GM18951 (cell line): ENCODE results near the gene SLC22A17.

Experiments used
- POLR2A ChIP-seq: IDR thresholded peaks from 4 replicates; pipeline ENCODE4 v1.6.1; 2011; ENCODE audit warnings: mild to moderate bottlenecking; ENCODE audit not compliant: insufficient read length, insufficient read depth; ENCODE audit errors: extremely low read depth
- in situ Hi-C: fragments of 300-500 bp; cut with MboI; formaldehyde crosslinking; loops from one replicate; pipeline ENCODE4 v1.12.0; 2022; ENCODE audit warnings: low sequenced_read_pairs, mixed read lengths, inconsistent platforms; ENCODE audit not compliant: unreplicated experiment

SLC22A17 gene

GRCh38 chr14:23299211-23299957, 53.3 kb downstream of the SLC22A17 start:
- TF ChIP-seq POLR2A: no peak
- in situ Hi-C loops: no loop called here

DNA sequence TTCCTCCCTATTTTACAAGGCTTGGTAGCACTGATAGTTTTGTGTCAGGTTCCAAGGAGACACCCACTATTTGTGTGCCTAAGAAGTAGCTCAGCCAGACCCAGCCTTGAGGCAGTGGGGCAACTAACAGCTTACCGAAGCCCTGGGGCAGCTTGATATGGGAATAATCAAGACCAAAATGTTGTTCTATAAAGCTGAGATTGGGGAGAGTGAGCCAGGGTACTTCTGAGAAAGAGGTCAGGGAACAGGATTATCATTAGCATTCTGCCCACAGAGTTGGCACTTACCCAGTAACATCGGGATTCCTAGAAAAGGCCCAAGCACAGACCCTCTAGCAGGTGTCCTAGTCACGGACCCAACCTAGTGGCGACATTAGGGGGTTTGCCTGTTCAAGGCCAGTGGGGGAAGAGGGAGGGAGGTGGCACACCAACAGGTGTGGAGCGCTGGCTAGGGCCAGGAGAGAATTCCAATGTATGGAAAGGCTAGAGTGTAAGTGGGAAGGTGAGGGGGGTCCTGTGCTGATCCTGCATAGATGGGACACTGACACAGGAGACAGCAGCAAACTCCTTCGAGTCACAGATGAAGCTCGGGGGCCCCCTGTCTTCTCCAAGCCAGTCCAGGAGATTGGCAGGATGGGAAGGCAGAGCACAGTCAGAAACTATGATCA, 54.9 kb downstream of the SLC22A17 start:
- TF ChIP-seq POLR2A: no peak
- in situ Hi-C loops: no loop called here

- in situ Hi-C loops: no loop called here
- TF ChIP-seq POLR2A: no peak
Observed at GRCh38 chr14:23297096-23297495, 55.6 kb downstream of the SLC22A17 start.
